ENCODE data around the gene CUTA. TPM values are rescaled to one million over a fixed set of nuclear protein-coding genes. Genes with fewer than 3 reads are reported as not detected.
A peak's percentile ranks its signal among the peaks of the same experiment; 100 is the strongest.

Gene CUTA
- total and polyA plus RNA-seq, 2 experiments from 2014 or later, result 204 to 404 TPM

GRCh38 chr6:33416386-33417127 lies 1.4 kb downstream of the CUTA start:
- TF ChIP-seq EZH2phosphoT487 (IDR thresholded peaks at IDR 0.05; ENCODE audit: insufficient read depth, low read depth) (no peak), EZH2 (IDR thresholded peaks at IDR 0.05; ENCODE audit: insufficient read depth, poor library complexity, severe bottlenecking) (no peak)
- peak; percentile 53 for DNase-seq

GRCh38 chr6:33415831-33416230 lies 2.1 kb downstream of the CUTA start:
- in situ Hi-C loops (cut with MboI), result no loop called here
- H3K27me3 ChIP-seq (replicated peaks; ENCODE audit: insufficient read depth), result no peaks in the 10 kb centered on the region
- H3K4me3 ChIP-seq, result peak overlapping the region; percentile 86
- H3K9ac ChIP-seq, result peak overlapping the region; percentile 92
- DNase-seq, result no peak
- peaks cover 39% of the 10 kb centered on the region for H3K4me1 ChIP-seq (ENCODE audit: insufficient read depth)
- H3K9me3 ChIP-seq (ENCODE audit: low read depth), result no peaks in the 10 kb centered on the region
- 76 to 79% methylated on average over 9 of the region's 9 CpGs for WGBS, 2 experiments (ENCODE audit: low coverage in 1 of 2, low lambda C conversion rate in 2 of 2, missing lambda C conversion rate in 2 of 2)
- H2AFZ ChIP-seq, result no peak overlapping the region
- H3K9me2 ChIP-seq (ENCODE audit: insufficient read depth), result no peaks in the 10 kb centered on the region
- H3K36me3 ChIP-seq (ENCODE audit: low read depth), result no peaks in the 10 kb centered on the region
- TF ChIP-seq EZH2 (IDR thresholded peaks at IDR 0.05; ENCODE audit: insufficient read depth, poor library complexity, severe bottlenecking), result no peak
- TF ChIP-seq EZH2phosphoT487 (IDR thresholded peaks at IDR 0.05; ENCODE audit: insufficient read depth, low read depth), result no peak
- H3K4me2 ChIP-seq (ENCODE audit: unreplicated experiment), result peak overlapping the region; percentile 99
- H3F3A ChIP-seq (ENCODE audit: insufficient read depth), result peaks cover 28% of the 10 kb centered on the region
- peaks cover 83% of the 10 kb centered on the region for H3K79me2 ChIP-seq (ENCODE audit: insufficient read depth)
- H4K20me1 ChIP-seq (ENCODE audit: insufficient read depth), result no peaks in the 10 kb centered on the region
- H3K27ac ChIP-seq, result peak overlapping the region; percentile 96

More at GRCh38 chr6:33416386-33417127, 1.4 kb downstream of the CUTA start:
- Histone ChIP-seq H3K9ac (peak overlapping the region; percentile 92), H3K9me2 (ENCODE audit: insufficient read depth) (no peaks in the 10 kb centered on the region), H3K4me3 (peak overlapping the region; percentile 86), H4K20me1 (ENCODE audit: insufficient read depth) (no peaks in the 10 kb centered on the region), H3K79me2 (ENCODE audit: insufficient read depth) (peaks cover 83% of the 10 kb centered on the region), H3K27me3 (replicated peaks; ENCODE audit: insufficient read depth) (no peaks in the 10 kb centered on the region), H3K9me3 (ENCODE audit: low read depth) (no peaks in the 10 kb centered on the region), H3K27ac (peak overlapping the region; percentile 96), H3K4me1 (ENCODE audit: insufficient read depth) (peaks cover 39% of the 10 kb centered on the region), H2AFZ (no peak overlapping the region), H3K36me3 (ENCODE audit: low read depth) (no peaks in the 10 kb centered on the region), H3K4me2 (ENCODE audit: unreplicated experiment) (peak overlapping the region; percentile 99), H3F3A (ENCODE audit: insufficient read depth) (peaks cover 28% of the 10 kb centered on the region)
- 41 to 42% methylated on average over 12 of the region's 12 CpGs for WGBS, 2 experiments (ENCODE audit: low coverage in 1 of 2, low lambda C conversion rate in 2 of 2, missing lambda C conversion rate in 2 of 2)
- in situ Hi-C loops (cut with MboI), result no loop called here

- H3K79me2 ChIP-seq (ENCODE audit: insufficient read depth), result peaks cover 77% of the 10 kb centered on the region
- WGBS, 2 experiments (ENCODE audit: low coverage in 1 of 2, low lambda C conversion rate in 2 of 2, missing lambda C conversion rate in 2 of 2), result 56 to 58% methylated on average over 11 to 12 of the region's 12 CpGs
- no peaks in the 10 kb centered on the region for H3K36me3 ChIP-seq (ENCODE audit: low read depth)
- no peak for TF ChIP-seq EZH2 (IDR thresholded peaks at IDR 0.05; ENCODE audit: insufficient read depth, poor library complexity, severe bottlenecking)
- TF ChIP-seq EZH2phosphoT487 (IDR thresholded peaks at IDR 0.05; ENCODE audit: insufficient read depth, low read depth), result no peak
- no peaks in the 10 kb centered on the region for H3K9me2 ChIP-seq (ENCODE audit: insufficient read depth)
- H3K4me1 ChIP-seq (ENCODE audit: insufficient read depth), result peaks cover 38% of the 10 kb centered on the region
- H3K27ac ChIP-seq, result peak overlapping the region; percentile 24; the same call in 1 of the 2 replicates
- no peak overlapping the region; the same call in 1 of the 2 replicates for H3K9ac ChIP-seq
- H3K27me3 ChIP-seq (replicated peaks; ENCODE audit: insufficient read depth), result no peaks in the 10 kb centered on the region
- H3K4me3 ChIP-seq, result no peak overlapping the region
- DNase-seq, result peak; percentile 59
- in situ Hi-C loops (cut with MboI), result no loop called here
- H4K20me1 ChIP-seq (ENCODE audit: insufficient read depth), result no peaks in the 10 kb centered on the region
- peak overlapping the region; percentile 11 for H3K4me2 ChIP-seq (ENCODE audit: unreplicated experiment)
- peaks cover 28% of the 10 kb centered on the region for H3F3A ChIP-seq (ENCODE audit: insufficient read depth)
- H2AFZ ChIP-seq, result no peak overlapping the region
- H3K9me3 ChIP-seq (ENCODE audit: low read depth), result no peaks in the 10 kb centered on the region
These were observed 3.2 kb downstream of the CUTA start for GRCh38 chr6:33414592-33415271.

DNA sequence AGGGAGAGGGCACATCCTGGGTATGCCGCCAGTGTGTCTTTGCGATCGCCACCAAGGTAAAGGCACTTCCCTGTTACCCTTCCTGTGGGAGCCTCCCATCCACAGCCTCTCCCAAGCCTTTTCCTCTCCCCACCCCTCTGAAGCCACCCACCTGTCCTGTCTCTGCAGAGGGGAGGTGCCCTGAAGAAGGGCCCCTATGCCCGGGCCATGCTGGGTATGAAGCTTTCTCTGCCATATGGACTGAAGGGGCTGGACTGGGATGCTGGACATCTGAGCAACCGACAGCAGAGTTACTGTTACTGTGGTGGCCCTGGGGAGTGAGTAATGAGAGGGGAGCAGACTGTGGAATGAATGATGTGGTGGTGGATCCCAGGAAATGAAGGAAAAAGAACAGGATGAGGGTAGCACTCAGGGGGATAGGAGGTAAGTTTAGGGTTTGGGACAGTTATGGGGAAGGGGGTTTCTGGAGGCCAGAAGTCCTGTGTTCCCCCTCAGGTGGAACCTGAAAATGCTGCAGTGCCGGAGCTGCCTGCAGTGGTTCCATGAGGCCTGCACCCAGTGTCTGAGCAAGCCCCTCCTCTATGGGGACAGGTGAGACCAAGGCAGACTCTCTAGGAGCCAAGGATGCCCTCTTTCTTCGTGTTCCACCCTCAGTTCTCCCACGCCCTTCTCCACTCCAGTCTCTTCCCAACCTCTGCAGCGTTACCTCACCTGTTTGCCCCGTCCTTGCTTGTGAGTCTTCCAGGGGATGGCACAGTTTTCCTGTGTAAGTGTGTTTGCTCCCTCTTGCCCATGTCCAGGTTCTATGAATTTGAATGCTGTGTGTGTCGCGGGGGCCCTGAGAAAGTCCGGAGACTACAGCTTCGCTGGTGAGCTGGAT lies 4.4 kb downstream of the CUTA start:
- H4K20me1 ChIP-seq (ENCODE audit: insufficient read depth), result no peaks in the 10 kb centered on the region
- no peak for DNase-seq
- no peak overlapping the region; the same call in 1 of the 2 replicates for H3K27ac ChIP-seq
- in situ Hi-C loops (cut with MboI), result no loop called here
- peaks cover 25% of the 10 kb centered on the region for H3K4me1 ChIP-seq (ENCODE audit: insufficient read depth)
- no peaks in the 10 kb centered on the region for H3K9me2 ChIP-seq (ENCODE audit: insufficient read depth)
- H3K9ac ChIP-seq, result no peak overlapping the region
- no peaks in the 10 kb centered on the region for H3K36me3 ChIP-seq (ENCODE audit: low read depth)
- peaks cover 37% of the 10 kb centered on the region for H3F3A ChIP-seq (ENCODE audit: insufficient read depth)
- H3K27me3 ChIP-seq (replicated peaks; ENCODE audit: insufficient read depth), result no peaks in the 10 kb centered on the region
- H3K4me2 ChIP-seq (ENCODE audit: unreplicated experiment), result no peak overlapping the region
- H3K4me3 ChIP-seq, result no peak overlapping the region
- no peak overlapping the region for H2AFZ ChIP-seq
- TF ChIP-seq EZH2 (IDR thresholded peaks at IDR 0.05; ENCODE audit: insufficient read depth, poor library complexity, severe bottlenecking) (no peak), EZH2phosphoT487 (IDR thresholded peaks at IDR 0.05; ENCODE audit: insufficient read depth, low read depth) (no peak)
- WGBS, 2 experiments (ENCODE audit: low coverage in 1 of 2, low lambda C conversion rate in 2 of 2, missing lambda C conversion rate in 2 of 2), result 90% methylated on average over 14 of the region's 14 CpGs
- peaks cover 66% of the 10 kb centered on the region for H3K79me2 ChIP-seq (ENCODE audit: insufficient read depth)
- no peaks in the 10 kb centered on the region for H3K9me3 ChIP-seq (ENCODE audit: low read depth)

Measured in GM23248 (cell line).